HepG2 (cell line): ENCODE data around the gene SIRT6. TPM values are rescaled to one million over a fixed set of nuclear protein-coding genes. Genes with fewer than 3 reads are reported as not detected.

Source experiments
- ATF3 ChIP-seq: sonication (generic); formaldehyde crosslinking; IDR thresholded peaks from 2 replicates; pipeline ENCODE4 v1.4.0; 2020; ENCODE audit warnings: missing genetic modification reagents
- ATRX ChIP-seq: sonication (generic); formaldehyde crosslinking; IDR thresholded peaks from 2 replicates; pipeline ENCODE4 v1.4.0; 2020; ENCODE audit warnings: missing genetic modification reagents, borderline replicate concordance
- CTCF ChIP-seq: sonication (generic); formaldehyde crosslinking; IDR thresholded peaks from 2 replicates; pipeline ENCODE4 v1.5.0; 2020; ENCODE audit warnings: mild to moderate bottlenecking, missing genetic modification reagents, moderate library complexity
- FOXA3 ChIP-seq: IDR thresholded peaks from 2 replicates; pipeline ENCODE4 v1.6.1; 2016; ENCODE audit warnings: missing genetic modification reagents, missing compliant biosample characterization
- HIVEP1 ChIP-seq: sonication (generic); formaldehyde crosslinking; IDR thresholded peaks from 2 replicates; pipeline ENCODE4 v1.4.0; 2020; ENCODE audit warnings: mild to moderate bottlenecking, missing genetic modification reagents
- HOXA7 ChIP-seq: sonication (generic); formaldehyde crosslinking; IDR thresholded peaks from 2 replicates; pipeline ENCODE4 v1.8.1; 2022; ENCODE audit warnings: mild to moderate bottlenecking, missing genetic modification reagents, moderate library complexity
- KMT2B ChIP-seq: IDR thresholded peaks from 2 replicates; pipeline ENCODE4 v1.6.1; 2016; ENCODE audit warnings: missing genetic modification reagents, missing compliant biosample characterization
- MATR3 ChIP-seq: sonication (generic); formaldehyde crosslinking; IDR thresholded peaks from 2 replicates; pipeline ENCODE4 v1.4.0; 2020; ENCODE audit warnings: missing genetic modification reagents
- PCBP1 ChIP-seq: fragments of 200-400 bp; formaldehyde crosslinking; IDR thresholded peaks from 2 replicates; pipeline ENCODE4 v1.6.1; 2017; ENCODE audit warnings: mild to moderate bottlenecking, low read depth, low read length, borderline replicate concordance
- POLR2AphosphoS5 ChIP-seq: IDR thresholded peaks from 2 replicates; pipeline ENCODE4 v1.6.1; 2012; ENCODE audit warnings: low read depth, low read length
- REPIN1 ChIP-seq: sonication (generic); formaldehyde crosslinking; IDR thresholded peaks from 2 replicates; pipeline ENCODE4 v1.8.0; 2022; ENCODE audit warnings: missing genetic modification reagents, low read depth, mild to moderate bottlenecking, borderline replicate concordance
- TBL1XR1 ChIP-seq: fragments of 150-350 bp; IDR thresholded peaks from 2 replicates; pipeline ENCODE4 v1.6.1; 2014; ENCODE audit warnings: borderline replicate concordance, low read length; ENCODE audit not compliant: partially characterized antibody
- ZNF10 ChIP-seq: sonication (generic); formaldehyde crosslinking; IDR thresholded peaks from 2 replicates; pipeline ENCODE4 v1.4.0; 2020; ENCODE audit warnings: mild to moderate bottlenecking, low read depth, missing genetic modification reagents, borderline replicate concordance
- ZNF121 ChIP-seq: sonication (generic); formaldehyde crosslinking; IDR thresholded peaks from 2 replicates; pipeline ENCODE4 v1.5.0; 2020; ENCODE audit warnings: mild to moderate bottlenecking, missing genetic modification reagents
- ZNF431 ChIP-seq: sonication (generic); formaldehyde crosslinking; IDR thresholded peaks from 2 replicates; pipeline ENCODE4 v1.9.0; 2022; ENCODE audit warnings: missing genetic modification reagents, low read depth, mild to moderate bottlenecking, borderline replicate concordance
- ZNF441 ChIP-seq: sonication (generic); formaldehyde crosslinking; IDR thresholded peaks from 2 replicates; pipeline ENCODE4 v1.7.0; 2021; ENCODE audit warnings: missing genetic modification reagents, borderline replicate concordance
- ZNF564 ChIP-seq: sonication (generic); formaldehyde crosslinking; IDR thresholded peaks from 2 replicates; pipeline ENCODE4 v1.8.1; 2023; ENCODE audit warnings: mild to moderate bottlenecking, missing genetic modification reagents
- ZNF891 ChIP-seq: sonication (generic); formaldehyde crosslinking; IDR thresholded peaks from 2 replicates; pipeline ENCODE4 v1.5.0; 2020; ENCODE audit warnings: mild to moderate bottlenecking, missing genetic modification reagents
- polyA plus RNA-seq, 8 experiments: library from polyadenylated mRNA; depleted of rRNA in 3 of 8; stranded (reverse) in 7 of 8; unstranded in 1 of 8; fragments of >200 nt; fragmentation: Illumina TruSeq in 4 of 8; extraction: Trizol in 4 of 8; gene quantifications; 2 replicates each; pipeline versions ENCODE4 v1.2.1 to v1.2.3, GENCODE V29; 2011 to 2016; ENCODE audit warnings: low read depth in 4 of 8, missing spikeins in 1 of 8, mixed read lengths in 1 of 8; ENCODE audit not compliant: insufficient read depth in 1 of 8
- total RNA-seq, 5 experiments: library from RNA; depleted of rRNA; stranded (reverse); fragments of >200 nt; fragmentation: Illumina TruSeq; extraction: Trizol; gene quantifications; 2 replicates each; pipeline ENCODE4 v1.2.3, GENCODE V29; 2016; ENCODE audit warnings: low read depth in 1 of 5
- TF ChIP-seq, protein P1 (sequence below): sonication (generic); formaldehyde crosslinking; IDR thresholded peaks from 2 replicates; pipeline ENCODE4 v1.4.0; 2020; ENCODE audit warnings: missing genetic modification reagents
- TF ChIP-seq, protein P2 (sequence below): conservative IDR thresholded peaks from 2 replicates; pipeline ENCODE4 v1.6.1; 2018; ENCODE audit warnings: missing genetic modification reagents

The SIRT6 gene
- total and polyA plus RNA-seq, 2 of the 13 experiments (the other 11 are each of a cell fraction or from before 2014, with no cell fraction given), result 11.0 to 18.4 TPM

GRCh38 chr19:4182084-4182810 lies at the start of gene SIRT6, which contains the start of gene ANKRD24 (continued):
- TF ChIP-seq CTCF (CRISPR knock-in tag) (peak; percentile 24; the same call in 1 of the 2 replicates), PCBP1 (peak; percentile 60; the same call in 1 of the 2 replicates), REPIN1 (CRISPR knock-in tag) (peak; percentile 80; the same call in 1 of the 2 replicates), POLR2AphosphoS5 (peak; percentile 86), ATF3 (CRISPR knock-in tag) (0 out of 2 replicates have a peak, but pooled peaks have one; percentile 42), FOXA3 (peak; percentile 75), ZNF891 (CRISPR knock-in tag) (0 out of 2 replicates have a peak, but pooled peaks have one; percentile 45), TBL1XR1 (peak; percentile 47), ZNF121 (CRISPR knock-in tag) (no peak), HIVEP1 (CRISPR knock-in tag) (peak; percentile 87), ZNF10 (CRISPR knock-in tag) (no peak), ZNF564 (CRISPR knock-in tag) (0 out of 2 replicates have a peak, but pooled peaks have one; percentile 40), KMT2B (CRISPR knock-in tag) (peak; percentile 93), MATR3 (CRISPR knock-in tag) (no peak), ATRX (no peak), HOXA7 (CRISPR knock-in tag) (no peak), ZNF441 (CRISPR knock-in tag) (no peak; the same call in 1 of the 2 replicates), ZNF431 (CRISPR knock-in tag) (peak; percentile 51; the same call in 1 of the 2 replicates)
- TF ChIP-seq, protein P1, sequence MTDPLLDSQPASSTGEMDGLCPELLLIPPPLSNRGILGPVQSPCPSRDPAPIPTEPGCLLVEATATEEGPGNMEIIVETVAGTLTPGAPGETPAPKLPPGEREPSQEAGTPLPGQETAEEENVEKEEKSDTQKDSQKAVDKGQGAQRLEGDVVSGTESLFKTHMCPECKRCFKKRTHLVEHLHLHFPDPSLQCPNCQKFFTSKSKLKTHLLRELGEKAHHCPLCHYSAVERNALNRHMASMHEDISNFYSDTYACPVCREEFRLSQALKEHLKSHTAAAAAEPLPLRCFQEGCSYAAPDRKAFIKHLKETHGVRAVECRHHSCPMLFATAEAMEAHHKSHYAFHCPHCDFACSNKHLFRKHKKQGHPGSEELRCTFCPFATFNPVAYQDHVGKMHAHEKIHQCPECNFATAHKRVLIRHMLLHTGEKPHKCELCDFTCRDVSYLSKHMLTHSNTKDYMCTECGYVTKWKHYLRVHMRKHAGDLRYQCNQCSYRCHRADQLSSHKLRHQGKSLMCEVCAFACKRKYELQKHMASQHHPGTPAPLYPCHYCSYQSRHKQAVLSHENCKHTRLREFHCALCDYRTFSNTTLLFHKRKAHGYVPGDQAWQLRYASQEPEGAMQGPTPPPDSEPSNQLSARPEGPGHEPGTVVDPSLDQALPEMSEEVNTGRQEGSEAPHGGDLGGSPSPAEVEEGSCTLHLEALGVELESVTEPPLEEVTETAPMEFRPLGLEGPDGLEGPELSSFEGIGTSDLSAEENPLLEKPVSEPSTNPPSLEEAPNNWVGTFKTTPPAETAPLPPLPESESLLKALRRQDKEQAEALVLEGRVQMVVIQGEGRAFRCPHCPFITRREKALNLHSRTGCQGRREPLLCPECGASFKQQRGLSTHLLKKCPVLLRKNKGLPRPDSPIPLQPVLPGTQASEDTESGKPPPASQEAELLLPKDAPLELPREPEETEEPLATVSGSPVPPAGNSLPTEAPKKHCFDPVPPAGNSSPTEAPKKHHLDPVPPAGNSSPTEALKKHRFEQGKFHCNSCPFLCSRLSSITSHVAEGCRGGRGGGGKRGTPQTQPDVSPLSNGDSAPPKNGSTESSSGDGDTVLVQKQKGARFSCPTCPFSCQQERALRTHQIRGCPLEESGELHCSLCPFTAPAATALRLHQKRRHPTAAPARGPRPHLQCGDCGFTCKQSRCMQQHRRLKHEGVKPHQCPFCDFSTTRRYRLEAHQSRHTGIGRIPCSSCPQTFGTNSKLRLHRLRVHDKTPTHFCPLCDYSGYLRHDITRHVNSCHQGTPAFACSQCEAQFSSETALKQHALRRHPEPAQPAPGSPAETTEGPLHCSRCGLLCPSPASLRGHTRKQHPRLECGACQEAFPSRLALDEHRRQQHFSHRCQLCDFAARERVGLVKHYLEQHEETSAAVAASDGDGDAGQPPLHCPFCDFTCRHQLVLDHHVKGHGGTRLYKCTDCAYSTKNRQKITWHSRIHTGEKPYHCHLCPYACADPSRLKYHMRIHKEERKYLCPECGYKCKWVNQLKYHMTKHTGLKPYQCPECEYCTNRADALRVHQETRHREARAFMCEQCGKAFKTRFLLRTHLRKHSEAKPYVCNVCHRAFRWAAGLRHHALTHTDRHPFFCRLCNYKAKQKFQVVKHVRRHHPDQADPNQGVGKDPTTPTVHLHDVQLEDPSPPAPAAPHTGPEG (CRISPR knock-in tag), result peak; percentile 37; the same call in 1 of the 2 replicates
- TF ChIP-seq, protein P2, sequence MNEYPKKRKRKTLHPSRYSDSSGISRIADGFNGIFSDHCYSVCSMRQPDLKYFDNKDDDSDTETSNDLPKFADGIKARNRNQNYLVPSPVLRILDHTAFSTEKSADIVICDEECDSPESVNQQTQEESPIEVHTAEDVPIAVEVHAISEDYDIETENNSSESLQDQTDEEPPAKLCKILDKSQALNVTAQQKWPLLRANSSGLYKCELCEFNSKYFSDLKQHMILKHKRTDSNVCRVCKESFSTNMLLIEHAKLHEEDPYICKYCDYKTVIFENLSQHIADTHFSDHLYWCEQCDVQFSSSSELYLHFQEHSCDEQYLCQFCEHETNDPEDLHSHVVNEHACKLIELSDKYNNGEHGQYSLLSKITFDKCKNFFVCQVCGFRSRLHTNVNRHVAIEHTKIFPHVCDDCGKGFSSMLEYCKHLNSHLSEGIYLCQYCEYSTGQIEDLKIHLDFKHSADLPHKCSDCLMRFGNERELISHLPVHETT, result peak; percentile 91
